GM18526 (cell line): ENCODE data around the gene LSP1.

ENCODE experiments used
- POLR2A ChIP-seq: IDR thresholded peaks from 3 replicates; pipeline ENCODE4 v1.6.1; 2011; ENCODE audit not compliant: insufficient read length; ENCODE audit errors: extremely low read depth

Gene LSP1

DNA sequence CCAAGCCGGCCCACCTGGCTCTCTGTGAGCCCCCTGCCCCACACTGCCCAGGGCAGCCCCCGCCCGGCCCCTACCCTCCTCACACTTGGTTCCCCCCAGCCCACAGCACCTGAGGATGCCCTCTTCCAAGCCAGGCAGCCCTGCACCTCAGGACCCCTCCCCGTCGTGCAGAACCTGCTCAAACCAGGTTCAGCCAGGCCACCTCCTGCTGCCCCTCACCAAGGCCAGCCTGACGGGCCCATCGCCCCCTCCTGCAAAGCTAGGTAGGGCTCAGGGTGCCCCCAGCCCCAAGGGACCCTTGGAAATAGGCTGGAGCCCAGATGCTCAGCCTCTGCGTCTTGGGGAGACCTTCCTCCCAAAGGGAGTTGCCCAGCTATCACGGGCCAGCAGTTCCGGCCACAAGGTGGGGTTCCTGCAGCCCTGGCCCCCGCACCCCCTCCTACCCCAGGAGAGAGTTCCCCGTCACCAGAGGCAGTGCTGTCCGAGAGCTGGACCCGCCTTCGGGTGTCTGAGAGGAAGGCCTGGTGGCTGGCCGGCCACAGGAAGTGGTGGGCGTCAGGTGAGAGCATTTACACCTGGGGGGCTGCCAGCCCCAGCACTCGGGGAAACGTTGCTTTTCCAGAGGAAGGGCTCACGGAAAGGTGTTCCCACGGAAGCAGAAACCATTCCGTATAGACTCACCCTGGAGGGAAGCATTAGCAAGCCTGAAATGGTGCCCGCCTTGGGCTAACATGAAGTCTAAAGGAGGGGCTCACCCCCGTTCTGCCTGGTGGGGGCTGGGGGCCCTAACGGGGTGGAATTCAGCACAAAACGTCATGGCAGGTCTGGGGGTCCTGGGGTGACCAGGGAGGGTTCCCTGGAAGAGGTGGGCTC, 21.3 kb upstream of the LSP1 start:
- TF ChIP-seq POLR2A: no peak

DNA sequence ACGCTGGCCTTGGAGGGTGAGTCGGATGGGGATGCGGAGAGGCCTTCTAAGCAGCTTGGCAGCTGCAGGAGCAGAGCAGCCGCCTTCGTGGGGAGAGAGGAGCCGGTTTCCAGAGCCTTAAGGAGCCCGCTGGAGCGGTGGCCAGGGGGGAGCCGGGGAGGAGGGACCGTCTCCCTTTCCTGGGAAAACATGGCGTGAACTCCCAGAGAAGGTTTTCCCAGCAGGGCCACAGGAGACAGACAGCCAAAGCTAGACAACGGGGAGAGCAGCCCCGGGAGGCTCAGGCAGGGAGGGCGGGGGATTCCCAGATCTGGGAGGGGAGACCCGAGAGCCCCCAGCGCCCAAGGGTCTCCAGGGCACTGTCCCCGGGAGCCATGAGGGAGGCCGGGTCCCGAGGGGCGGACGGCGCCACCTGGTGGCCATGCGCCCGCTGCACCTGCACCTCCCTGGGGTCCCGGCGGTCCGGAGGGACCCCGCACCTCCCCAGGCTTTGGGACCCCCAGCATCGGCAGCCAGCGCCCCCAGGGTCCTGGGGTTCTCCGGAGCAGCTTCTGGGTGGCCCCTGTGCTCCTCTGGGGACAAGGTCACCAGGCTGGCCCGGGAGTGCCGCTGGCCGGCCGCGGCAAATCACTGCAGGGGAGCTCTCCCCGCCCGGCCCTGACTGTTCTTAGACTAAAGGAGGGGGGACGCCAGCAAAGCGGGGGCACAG, 20.5 kb upstream of the LSP1 start:
- TF ChIP-seq POLR2A: no peak

DNA sequence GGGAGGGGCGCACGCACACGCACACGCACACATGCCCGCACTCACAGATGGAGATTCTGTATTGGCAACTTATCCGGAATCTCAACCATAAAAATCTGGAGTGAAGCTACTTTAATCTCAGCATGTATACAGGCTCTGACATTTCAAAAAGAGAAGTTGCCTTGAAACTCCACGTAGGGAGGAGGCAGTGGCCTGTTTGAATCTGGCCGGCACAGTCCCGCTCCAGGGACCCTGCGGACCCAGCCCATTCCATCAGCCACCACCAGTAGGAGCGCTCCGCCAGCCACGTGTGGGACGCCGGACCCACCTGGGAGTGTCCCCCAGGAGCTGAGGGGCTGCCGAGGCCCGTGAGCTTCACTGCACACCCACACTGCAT, 20.0 kb upstream of the LSP1 start:
- no peak for TF ChIP-seq POLR2A

DNA sequence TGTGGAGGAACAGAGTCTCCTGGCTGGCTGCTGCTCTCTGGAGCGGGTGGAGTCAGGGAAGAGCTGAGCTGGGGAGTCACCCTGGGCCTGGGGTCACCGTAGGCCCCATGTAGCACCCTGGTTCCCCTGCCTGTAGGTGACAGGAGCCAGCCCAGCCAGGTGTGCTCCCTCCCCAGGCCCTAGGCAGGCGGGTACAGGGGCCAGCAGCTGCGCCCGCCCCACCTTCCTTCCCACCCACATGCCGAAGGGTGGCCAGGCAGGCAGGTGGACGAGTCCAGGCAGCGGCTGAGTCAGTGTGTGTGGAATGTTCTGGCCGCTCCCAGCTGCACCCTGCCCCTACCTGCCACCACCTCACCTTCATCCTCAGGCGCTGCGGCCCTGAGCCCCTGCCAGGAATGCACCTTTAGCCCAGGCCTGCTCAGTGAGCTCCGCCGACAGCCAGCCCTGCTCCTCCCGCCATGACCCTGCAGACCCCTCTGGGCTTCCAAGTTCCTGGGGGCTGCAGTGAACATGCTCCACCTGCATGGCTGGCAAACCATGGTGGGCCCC, 18.7 kb upstream of the LSP1 start:
- TF ChIP-seq POLR2A: no peak

DNA sequence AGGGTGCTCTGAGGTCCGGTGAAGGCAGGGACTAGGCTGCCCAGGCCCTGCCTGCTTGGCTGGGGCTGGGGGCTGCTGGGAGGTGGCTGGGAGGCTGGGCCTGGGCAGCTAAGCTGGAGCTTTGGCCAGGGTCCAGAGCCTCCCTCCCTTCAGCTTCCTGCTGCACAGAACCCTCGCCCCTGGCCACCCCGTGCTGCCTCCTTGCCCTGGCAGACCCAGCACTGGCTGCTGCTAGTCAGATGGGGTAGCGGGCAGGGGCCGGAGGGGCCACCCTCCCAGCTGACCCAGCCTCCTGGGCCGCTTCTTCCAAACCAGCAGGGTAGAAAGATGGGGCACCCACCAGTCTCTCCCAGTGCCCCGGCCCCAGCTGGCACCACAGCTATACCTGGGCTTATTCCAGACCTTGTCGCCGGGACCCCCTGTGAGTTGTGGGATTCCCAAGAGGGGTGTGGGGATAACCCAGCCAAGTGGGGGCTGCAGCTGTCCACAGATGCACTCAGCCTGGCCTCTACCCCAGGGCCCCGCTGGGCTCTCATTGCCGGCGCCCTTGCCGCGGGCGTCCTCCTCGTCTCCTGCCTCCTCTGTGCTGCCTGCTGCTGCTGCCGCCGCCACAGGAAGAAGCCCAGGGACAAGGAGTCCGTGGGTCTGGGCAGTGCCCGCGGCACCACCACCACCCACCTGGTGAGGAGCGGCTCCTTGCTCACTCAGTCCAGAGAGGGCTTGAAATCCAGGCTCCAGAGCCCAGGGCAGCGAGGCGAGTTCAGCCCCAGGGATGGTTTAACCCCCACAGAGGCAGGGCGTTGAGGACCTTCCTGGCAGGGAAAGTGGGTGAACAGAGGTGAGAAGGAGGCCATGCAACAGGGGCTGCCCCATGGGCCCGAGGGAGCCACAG, 17.9 kb upstream of the LSP1 start, which contains the start of gene SYT8:
Gene SYT8 (plus strand): TSS at position 212 of the 892 bp plus-strand sequence. CDS start 116 bp downstream, at position 328.
- no peak for TF ChIP-seq POLR2A

DNA sequence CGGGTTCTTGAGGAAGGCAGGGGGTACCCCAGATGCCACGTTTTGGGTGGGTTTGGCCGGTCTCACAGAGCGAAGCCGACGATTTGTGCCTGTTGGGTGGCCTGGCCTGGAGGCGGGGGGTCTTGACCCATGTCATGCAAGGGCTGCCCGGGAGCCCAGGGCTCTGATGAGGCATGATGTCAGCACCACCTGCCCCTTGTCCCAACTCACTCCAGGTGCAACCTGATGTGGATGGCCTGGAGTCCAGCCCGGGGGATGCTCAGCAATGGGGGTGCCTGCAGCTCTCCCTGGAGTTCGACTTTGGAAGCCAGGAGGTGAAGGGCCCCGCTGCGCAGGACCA, 17.2 kb upstream of the LSP1 start:
- no peak for TF ChIP-seq POLR2A

DNA sequence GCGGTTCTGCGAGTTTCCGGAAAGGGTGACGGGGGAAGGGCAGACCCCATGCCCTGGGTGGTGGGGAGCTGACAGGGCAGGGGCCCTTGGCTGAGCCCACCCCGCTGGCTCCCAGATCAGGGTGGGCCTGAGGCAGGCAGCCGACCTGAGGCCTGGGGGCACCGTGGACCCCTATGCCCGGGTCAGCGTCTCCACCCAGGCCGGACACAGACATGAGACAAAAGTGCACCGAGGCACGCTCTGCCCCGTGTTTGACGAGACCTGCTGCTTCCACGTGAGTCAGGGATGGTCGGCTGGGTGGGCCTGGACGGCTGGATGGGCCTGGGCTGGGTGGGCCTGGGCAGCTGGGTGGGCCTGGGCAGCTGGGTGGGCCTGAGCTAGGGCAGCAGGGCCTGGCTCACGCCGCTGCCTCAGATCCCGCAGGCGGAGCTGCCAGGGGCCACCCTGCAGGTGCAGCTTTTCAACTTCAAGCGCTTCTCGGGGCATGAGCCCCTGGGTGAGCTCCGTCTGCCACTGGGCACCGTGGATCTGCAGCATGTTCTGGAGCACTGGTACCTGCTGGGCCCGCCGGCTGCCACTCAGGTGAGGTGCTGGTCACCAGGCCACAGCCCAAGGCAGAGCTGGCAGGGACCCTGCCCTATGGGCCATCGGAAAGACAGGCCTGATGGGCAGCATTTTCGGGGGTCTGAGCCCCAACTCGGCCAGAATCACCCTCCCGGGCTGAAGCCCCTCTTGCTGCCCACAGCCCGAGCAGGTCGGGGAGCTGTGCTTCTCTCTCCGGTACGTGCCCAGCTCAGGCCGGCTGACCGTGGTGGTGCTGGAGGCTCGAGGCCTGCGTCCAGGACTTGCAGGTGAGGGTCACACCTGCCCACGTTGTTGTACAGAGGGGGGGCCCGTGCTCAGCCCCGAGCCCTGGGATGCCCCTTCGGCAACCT, 16.6 kb upstream of the LSP1 start:
- TF ChIP-seq POLR2A: no peak

DNA sequence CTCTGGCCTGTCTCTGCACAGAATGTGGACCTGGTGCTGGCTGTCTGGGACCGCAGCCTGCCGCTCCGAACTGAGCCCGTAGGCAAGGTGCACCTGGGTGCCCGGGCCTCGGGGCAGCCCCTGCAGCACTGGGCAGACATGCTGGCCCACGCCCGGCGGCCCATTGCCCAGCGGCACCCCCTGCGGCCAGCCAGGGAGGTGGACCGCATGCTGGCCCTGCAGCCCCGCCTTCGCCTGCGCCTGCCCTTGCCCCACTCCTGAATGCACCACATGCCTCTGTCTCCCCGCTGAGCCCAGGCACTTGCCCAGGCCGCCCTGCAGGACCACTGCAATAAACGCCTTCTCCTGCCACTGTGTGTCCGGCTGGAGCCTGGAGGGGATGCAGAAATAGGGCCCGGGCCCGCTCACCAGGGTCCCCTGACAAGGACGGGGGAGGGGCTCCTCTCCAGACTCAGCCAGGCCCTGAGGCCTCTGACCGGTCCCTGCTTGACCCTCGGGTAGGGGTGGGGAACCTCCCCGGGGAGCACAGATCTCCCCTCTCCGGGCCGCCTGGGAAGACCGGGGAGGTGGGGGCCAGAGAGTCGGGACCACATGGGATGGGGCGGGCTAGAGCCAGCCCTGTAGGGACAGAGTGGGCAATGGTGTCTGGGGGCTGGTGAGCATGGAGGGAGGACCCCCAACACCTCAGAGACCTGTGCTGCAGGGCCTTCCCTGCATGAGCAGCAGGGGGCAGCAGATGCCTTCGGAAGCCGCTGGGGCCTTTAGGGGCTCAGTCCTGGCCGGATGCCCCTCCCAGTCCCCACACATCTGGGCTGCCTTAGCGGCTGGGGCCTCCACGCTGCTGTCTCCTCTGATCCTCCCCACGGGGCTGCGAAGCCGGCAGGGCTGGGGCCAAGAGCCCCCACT, 15.5 kb upstream of the LSP1 start:
- TF ChIP-seq POLR2A: no peak

DNA sequence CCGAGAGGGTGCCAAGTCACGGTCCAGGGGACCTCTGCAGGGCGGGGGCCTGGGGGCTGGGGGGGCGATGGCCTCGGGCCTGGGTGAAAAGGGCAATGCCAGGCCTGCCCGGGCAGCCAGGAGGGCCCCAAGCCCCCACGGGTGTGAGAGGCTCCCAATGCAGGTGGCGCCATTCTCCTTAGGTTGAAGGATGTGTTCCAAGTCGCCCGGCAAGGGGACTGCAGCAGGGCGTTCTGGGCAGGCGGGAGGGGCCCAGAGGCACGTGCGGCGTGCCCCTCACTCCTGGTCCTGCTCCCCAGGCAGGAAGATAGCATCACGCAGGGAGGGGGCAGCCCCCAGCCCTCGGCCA, 14.8 kb upstream of the LSP1 start:
- TF ChIP-seq POLR2A: no peak

DNA sequence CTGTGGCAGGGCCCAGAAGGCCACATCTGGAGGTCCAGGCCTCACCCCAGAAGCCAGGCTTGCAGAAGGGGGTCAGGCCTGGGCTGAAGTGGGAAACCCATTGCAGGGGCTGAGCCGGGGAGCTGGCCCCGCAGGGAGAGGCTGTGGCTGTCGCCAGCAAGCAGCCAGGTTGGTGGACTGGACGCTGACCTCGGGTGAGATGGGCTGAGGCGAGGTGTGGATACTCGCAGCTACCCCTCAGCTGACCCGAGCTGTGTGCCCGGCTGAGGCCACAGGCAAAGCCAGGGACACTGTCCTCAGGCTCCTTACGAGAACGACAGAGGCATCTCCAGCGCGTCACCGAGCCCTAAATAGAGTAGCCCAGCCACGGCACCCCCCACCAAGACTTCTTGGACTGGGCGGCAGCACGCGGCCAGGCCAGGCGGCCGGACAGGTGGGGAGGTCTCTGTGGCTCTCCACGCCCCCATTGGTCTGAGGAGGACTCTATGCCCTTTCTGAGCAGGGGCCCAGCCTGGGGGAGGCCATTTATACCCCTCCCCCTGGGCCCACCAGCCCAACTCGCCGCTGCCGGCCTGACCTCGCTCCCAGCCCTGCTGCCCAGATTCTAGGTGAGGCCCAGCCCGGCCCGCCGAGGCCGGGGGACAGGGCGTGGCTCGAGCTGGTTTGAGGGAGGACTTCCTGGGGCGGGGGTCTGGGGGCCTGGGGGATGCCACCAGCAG, 14.3 kb upstream of the LSP1 start, which contains the start of gene TNNI2:
Gene TNNI2 (plus strand): TSS at position 556 of the 719 bp plus-strand sequence. CDS start 716 bp downstream, outside the sequence.
- TF ChIP-seq POLR2A: no peak

DNA sequence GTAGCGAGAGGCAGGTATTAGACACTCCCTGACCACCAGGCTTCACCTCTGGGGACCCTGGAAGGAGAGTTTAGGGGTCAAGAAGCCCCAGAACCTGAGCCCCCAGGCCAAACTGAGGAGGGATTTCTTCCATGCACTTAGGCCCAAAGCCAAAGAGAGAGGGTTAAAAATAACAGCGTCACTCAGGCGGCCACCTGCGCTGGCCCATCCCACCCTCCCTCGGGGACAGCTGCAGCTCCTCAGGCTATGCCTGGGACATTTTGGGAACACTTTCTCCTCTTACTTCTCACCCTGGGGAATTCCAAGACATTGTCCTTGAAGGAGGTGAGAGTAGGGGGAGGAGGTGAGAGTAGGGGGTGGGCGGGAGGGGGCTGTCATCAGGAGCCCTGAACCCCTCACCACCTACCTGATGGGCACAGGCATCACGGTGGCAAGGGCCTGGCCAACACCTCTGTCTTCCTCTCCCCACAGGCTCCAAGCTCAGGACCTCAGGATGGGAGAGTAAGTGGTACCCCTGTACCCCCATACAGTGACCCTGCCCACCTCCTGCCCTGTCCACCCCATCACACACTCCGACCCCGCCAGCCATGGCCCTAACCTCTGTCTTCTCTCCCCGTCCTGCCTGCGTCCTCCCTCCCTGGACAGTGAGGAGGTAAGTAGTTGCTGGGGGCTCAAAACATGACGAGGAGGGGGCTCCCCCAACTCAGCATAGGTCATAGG, 13.5 kb upstream of the LSP1 start:
- TF ChIP-seq POLR2A: no peak
